ENCODE measurements around the gene SPATA22.
"Not testable (repeated sequence)": the region's sequence is repeated elsewhere in the genome, so short reads cannot be mapped to it uniquely, and the experiment has no call there.

The SPATA22 gene, protein sequence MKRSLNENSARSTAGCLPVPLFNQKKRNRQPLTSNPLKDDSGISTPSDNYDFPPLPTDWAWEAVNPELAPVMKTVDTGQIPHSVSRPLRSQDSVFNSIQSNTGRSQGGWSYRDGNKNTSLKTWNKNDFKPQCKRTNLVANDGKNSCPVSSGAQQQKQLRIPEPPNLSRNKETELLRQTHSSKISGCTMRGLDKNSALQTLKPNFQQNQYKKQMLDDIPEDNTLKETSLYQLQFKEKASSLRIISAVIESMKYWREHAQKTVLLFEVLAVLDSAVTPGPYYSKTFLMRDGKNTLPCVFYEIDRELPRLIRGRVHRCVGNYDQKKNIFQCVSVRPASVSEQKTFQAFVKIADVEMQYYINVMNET

DNA sequence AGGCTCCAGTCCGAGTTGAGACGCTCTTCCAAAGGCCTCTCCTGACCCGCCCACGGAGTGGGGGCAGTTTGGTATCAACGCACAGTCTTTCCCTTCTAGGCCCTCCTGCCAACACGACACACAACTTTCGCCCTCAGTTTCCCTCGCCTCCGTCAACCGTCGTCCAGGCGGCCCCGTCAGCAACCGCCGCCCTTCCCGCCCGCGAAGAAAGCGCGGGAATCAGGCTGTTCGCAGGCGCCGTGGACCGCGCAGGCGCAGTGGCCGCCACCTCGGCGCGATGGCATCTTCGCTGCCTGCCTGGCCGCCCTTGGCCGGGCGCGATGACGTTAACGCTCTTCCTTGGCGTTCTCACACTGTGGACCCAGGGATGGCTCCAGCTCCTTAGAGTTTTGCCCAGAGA lies at the start of gene SPATA22:
Gene SPATA22, minus strand, starts transcription at position 221 of the 400 bp plus-strand sequence. CDS start 2,494 bp downstream, outside the sequence.
- no peaks in the 10 kb centered on the region for H3K9me3 ChIP-seq (ENCODE audit: insufficient read depth, low read depth, low read length)
- H4K20me1 ChIP-seq (ENCODE audit: insufficient read depth, low read length, poor library complexity, severe bottlenecking): no peaks in the 10 kb centered on the region
- H3K4me2 ChIP-seq (ENCODE audit: low read depth, low read length, poor library complexity, severe bottlenecking): no peak within 1 kb of the TSS
- H3K4me1 ChIP-seq (ENCODE audit: insufficient read depth, low read length, poor library complexity, severe bottlenecking): peaks cover 4% of the 10 kb centered on the region
- no peaks in the 10 kb centered on the region for H3K27me3 ChIP-seq (ENCODE audit: insufficient read depth, low read length, poor library complexity, severe bottlenecking)
- H3K79me2 ChIP-seq (ENCODE audit: insufficient read depth, low read length): no peaks in the 10 kb centered on the region
- H2AFZ ChIP-seq (ENCODE audit: low read length): no peak within 1 kb of the TSS
- H3K9me2 ChIP-seq (replicated peaks; ENCODE audit: low read depth, low read length): no peaks in the 10 kb centered on the region
- no peak within 1 kb of the TSS for H3K9ac ChIP-seq (ENCODE audit: low read depth, low read length, poor library complexity, severe bottlenecking)
- TF ChIP-seq, protein P1, sequence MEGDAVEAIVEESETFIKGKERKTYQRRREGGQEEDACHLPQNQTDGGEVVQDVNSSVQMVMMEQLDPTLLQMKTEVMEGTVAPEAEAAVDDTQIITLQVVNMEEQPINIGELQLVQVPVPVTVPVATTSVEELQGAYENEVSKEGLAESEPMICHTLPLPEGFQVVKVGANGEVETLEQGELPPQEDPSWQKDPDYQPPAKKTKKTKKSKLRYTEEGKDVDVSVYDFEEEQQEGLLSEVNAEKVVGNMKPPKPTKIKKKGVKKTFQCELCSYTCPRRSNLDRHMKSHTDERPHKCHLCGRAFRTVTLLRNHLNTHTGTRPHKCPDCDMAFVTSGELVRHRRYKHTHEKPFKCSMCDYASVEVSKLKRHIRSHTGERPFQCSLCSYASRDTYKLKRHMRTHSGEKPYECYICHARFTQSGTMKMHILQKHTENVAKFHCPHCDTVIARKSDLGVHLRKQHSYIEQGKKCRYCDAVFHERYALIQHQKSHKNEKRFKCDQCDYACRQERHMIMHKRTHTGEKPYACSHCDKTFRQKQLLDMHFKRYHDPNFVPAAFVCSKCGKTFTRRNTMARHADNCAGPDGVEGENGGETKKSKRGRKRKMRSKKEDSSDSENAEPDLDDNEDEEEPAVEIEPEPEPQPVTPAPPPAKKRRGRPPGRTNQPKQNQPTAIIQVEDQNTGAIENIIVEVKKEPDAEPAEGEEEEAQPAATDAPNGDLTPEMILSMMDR (conservative IDR thresholded peaks at IDR 0.05; ENCODE audit: low read length): no peak
- TF ChIP-seq EZH2phosphoT487 (IDR thresholded peaks at IDR 0.05; ENCODE audit: borderline replicate concordance): no peak
- no peaks in the 10 kb centered on the region for H3F3A ChIP-seq (ENCODE audit: low read depth)
- H3K36me3 ChIP-seq (ENCODE audit: insufficient read depth, low read length): no peaks in the 10 kb centered on the region
- H3K4me3 ChIP-seq (ENCODE audit: low read length, poor library complexity, severe bottlenecking): no peak within 1 kb of the TSS

DNA sequence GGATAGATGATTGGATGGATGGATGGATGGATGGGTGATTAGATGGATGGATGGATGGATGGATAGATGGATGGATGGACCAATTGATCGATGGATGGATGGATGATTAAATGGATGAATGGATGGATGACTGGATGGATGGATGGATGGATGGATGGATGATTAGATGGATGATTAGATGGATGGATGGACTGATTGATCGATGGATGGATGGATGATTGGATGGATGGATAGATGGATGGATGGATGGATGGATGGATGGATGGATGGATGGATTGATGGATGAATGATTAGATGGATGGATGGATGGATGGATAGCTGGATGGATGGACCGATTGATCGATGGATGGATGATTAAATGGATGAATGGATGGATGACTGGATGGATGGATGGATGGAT lies 47.9 kb upstream of the SPATA22 start:
- not testable (repeated sequence) for H3K4me3 ChIP-seq (ENCODE audit: low read length, poor library complexity, severe bottlenecking); H2AFZ ChIP-seq (ENCODE audit: low read length); H3F3A ChIP-seq (ENCODE audit: low read depth); H3K9ac ChIP-seq (ENCODE audit: low read depth, low read length, poor library complexity, severe bottlenecking); H3K9me3 ChIP-seq (ENCODE audit: insufficient read depth, low read depth, low read length); H3K9me2 ChIP-seq (replicated peaks; ENCODE audit: low read depth, low read length); H4K20me1 ChIP-seq (ENCODE audit: insufficient read depth, low read length, poor library complexity, severe bottlenecking); H3K27me3 ChIP-seq (ENCODE audit: insufficient read depth, low read length, poor library complexity, severe bottlenecking); H3K4me1 ChIP-seq (ENCODE audit: insufficient read depth, low read length, poor library complexity, severe bottlenecking); H3K36me3 ChIP-seq (ENCODE audit: insufficient read depth, low read length); H3K4me2 ChIP-seq (ENCODE audit: low read depth, low read length, poor library complexity, severe bottlenecking); H3K79me2 ChIP-seq (ENCODE audit: insufficient read depth, low read length)

DNA sequence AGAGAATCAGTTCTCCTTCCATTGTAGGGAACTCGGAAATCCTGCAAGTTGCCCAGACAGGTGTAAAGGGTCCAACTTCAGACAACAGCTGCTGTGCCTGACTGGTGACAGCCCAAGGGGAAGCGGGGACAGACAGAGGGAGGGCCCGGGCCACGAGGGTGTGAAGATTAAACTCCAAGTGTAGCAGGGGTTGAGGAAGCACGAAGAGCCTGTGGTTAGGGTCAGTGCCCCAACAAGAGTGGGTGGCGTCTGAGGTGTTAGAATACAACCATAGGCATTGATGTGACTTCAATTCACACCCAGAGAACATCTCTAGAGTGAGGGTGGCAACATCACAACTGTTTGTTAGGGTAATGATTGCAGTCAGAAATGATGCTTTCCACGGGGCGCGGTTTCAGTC lies 43.3 kb upstream of the SPATA22 start:
- no peak overlapping the region for H3K4me3 ChIP-seq (ENCODE audit: low read length, poor library complexity, severe bottlenecking)
- H2AFZ ChIP-seq (ENCODE audit: low read length): no peak overlapping the region

DNA sequence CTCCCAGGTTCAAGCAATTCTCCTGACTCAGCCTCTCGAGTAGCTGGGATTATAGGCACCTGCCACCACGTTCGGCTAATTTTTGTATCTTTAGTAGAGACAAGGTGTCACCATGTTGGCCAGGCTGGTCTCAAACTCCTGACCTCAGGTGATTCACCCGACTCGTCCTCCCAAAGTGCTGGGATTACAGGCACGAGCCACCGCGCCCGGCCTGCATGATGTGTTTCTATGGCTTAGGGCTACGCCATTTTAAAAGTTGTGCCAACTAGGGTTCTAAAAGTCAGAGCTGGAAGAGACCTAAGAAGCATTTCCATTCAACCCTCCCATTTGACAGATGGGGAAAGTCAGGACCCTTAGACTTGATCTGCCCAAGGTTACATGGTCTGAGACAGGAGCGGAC lies 42.5 kb upstream of the SPATA22 start:
- not testable (repeated sequence) for H3K9me2 ChIP-seq (replicated peaks; ENCODE audit: low read depth, low read length); H3K79me2 ChIP-seq (ENCODE audit: insufficient read depth, low read length); H3K27me3 ChIP-seq (ENCODE audit: insufficient read depth, low read length, poor library complexity, severe bottlenecking); H3K9ac ChIP-seq (ENCODE audit: low read depth, low read length, poor library complexity, severe bottlenecking); H3K4me3 ChIP-seq (ENCODE audit: low read length, poor library complexity, severe bottlenecking); H3K9me3 ChIP-seq (ENCODE audit: insufficient read depth, low read depth, low read length); H3F3A ChIP-seq (ENCODE audit: low read depth); H2AFZ ChIP-seq (ENCODE audit: low read length); H3K4me1 ChIP-seq (ENCODE audit: insufficient read depth, low read length, poor library complexity, severe bottlenecking); H3K4me2 ChIP-seq (ENCODE audit: low read depth, low read length, poor library complexity, severe bottlenecking); H3K36me3 ChIP-seq (ENCODE audit: insufficient read depth, low read length); H4K20me1 ChIP-seq (ENCODE audit: insufficient read depth, low read length, poor library complexity, severe bottlenecking)

More for the DNA sequence above, 43.3 kb upstream of the SPATA22 start:
- Histone ChIP-seq H3K27me3 (ENCODE audit: insufficient read depth, low read length, poor library complexity, severe bottlenecking) (no peaks in the 10 kb centered on the region), H3K9me3 (ENCODE audit: insufficient read depth, low read depth, low read length) (no peaks in the 10 kb centered on the region), H3F3A (ENCODE audit: low read depth) (no peaks in the 10 kb centered on the region), H3K4me1 (ENCODE audit: insufficient read depth, low read length, poor library complexity, severe bottlenecking) (no peaks in the 10 kb centered on the region), H3K9ac (ENCODE audit: low read depth, low read length, poor library complexity, severe bottlenecking) (no peak overlapping the region), H3K36me3 (ENCODE audit: insufficient read depth, low read length) (no peaks in the 10 kb centered on the region), H3K9me2 (replicated peaks; ENCODE audit: low read depth, low read length) (no peaks in the 10 kb centered on the region), H3K79me2 (ENCODE audit: insufficient read depth, low read length) (no peaks in the 10 kb centered on the region), H3K4me2 (ENCODE audit: low read depth, low read length, poor library complexity, severe bottlenecking) (no peak overlapping the region), H4K20me1 (ENCODE audit: insufficient read depth, low read length, poor library complexity, severe bottlenecking) (no peaks in the 10 kb centered on the region)
- TF ChIP-seq, protein P1 (conservative IDR thresholded peaks at IDR 0.05; ENCODE audit: low read length): no peak
- TF ChIP-seq EZH2phosphoT487 (IDR thresholded peaks at IDR 0.05; ENCODE audit: borderline replicate concordance): no peak
